HT-29 (cell line): ENCODE results near the gene HSD11B2. TPM values are rescaled to one million over a fixed set of nuclear protein-coding genes. Genes with fewer than 3 reads are reported as not detected.
"Not testable (repeated sequence)": the region's sequence is repeated elsewhere in the genome, so short reads cannot be mapped to it uniquely, and the experiment has no call there.

Experiments
- DNase-seq: peaks from one replicate; pipeline ENCODE4 v3.0.0-alpha.2; 2015; ENCODE audit warnings: low spot score
- total RNA-seq: library from RNA; depleted of rRNA; stranded (reverse); fragments of >200 nt; shearing (Covaris generic); gene quantifications from 2 replicates; pipeline ENCODE4 v1.2.3, GENCODE V29; 2014

The HSD11B2 gene
- total RNA-seq, 1 experiment from 2014 or later, result 23.2 TPM

- no peak for DNase-seq
Observed at GRCh38 chr16:67413978-67414911, 16.7 kb upstream of the HSD11B2 start.

DNA sequence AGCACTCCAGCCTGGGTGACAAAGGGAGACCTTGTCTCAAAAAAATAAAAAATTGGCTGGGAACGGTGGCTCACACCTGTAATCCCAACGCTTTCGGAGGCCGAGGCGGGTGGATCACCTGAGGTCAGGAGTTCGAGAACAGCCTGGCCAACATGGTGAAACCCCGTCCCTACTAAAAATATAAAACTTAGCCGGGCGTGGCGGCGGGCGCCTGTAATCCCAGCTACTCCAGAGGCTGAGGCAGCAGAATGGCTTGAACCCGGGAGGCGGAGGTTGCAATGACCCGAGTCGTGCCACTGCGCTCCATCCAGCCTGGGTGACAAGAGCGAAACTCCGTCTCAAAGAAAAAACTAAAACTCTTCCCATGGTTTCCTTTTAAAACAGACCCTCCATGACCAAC, 15.5 kb upstream of the HSD11B2 start:
- not testable (repeated sequence) for DNase-seq

DNA sequence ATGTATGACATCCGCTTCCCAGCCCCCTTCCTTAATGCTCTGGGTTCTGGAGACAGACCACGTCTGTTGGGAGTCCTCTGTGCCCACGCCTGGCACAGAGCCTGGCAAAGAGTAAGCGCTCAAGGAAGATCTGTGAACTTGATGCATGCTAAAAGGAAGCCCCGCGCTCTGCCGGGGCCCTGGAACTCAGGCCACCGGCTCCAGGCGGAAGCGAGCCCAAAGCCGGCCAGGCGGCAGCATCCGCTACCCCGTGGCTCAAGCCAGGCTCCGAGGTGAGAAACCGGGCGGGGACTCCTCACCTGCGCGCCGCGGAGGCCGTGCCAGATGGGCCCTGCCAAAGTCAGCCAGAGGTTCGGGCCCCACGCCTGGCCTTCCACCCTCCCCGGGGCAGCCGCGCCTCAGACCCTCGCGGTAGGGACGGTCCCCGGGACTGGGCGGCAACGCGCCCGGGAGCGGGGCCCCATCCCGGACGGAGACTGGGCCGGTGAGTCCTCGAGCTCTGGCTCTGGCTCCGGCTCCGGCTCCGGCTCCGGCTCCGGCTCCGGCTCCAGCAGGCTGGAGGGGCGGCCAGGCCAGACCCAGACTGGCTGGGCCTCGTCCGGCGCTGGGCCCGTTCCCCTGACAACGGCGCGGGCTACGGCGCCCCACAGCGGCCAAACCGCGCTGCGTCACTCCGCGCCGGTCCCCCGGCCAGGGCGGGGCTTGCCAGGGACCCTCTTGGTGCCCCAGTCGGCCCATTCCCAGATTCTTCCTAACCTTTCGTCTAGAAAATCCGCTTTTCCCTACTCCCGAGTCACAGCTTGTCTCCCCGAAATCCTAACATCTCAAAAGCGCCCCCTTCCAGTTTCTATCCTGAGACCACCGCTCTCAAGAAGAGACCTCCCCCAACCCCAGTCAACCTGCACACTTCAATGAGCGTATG, 14.8 kb upstream of the HSD11B2 start, which contains the start of gene ZDHHC1:
TSS of gene ZDHHC1 (minus strand) at position 606 of the 922 bp plus-strand sequence. CDS start 8,702 bp downstream, outside the sequence.
- peak; percentile 60 for DNase-seq

- no peak for DNase-seq
Observed at GRCh38 chr16:67417333-67418061, 13.4 kb upstream of the HSD11B2 start.

DNA sequence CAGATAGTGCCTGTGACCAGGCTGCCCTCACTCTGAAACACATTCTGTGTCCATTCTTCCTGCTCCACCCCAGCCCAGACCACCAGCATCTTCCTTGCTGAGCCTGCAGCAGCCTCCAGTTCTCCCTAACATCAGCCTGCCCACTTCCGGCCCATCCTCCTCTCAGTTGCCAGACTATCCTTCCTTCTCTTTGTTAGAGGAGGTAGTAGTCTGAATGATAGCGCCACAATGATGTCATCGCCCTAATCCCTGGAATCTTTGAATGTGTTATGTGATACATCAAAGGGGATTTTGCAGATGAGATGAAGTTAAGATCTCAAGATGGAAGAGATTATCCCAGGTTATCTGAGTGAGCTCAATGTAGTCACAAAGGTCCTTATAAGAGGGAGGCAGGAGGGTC, 11.4 kb upstream of the HSD11B2 start:
- DNase-seq, result no peak

DNA sequence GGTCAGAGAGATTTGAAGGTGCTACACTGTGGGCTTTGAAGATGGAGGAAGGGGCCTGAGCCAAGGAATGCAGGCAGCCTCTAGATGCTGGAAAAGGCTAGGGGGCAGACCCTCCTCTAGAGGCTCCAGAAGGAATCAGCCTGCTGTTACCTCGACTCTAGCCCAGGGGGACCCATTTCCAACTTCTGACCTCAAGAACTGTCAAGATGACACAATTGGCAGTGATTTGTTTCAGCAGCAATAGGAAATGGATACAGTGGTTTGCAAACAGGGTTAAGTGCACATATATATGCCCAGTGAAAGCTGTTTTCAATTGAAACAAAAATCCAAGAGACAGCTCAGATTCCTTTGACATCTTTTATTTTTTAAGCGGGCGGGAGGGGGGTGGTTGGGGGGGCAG, 11.0 kb upstream of the HSD11B2 start:
- DNase-seq, result no peak

DNA sequence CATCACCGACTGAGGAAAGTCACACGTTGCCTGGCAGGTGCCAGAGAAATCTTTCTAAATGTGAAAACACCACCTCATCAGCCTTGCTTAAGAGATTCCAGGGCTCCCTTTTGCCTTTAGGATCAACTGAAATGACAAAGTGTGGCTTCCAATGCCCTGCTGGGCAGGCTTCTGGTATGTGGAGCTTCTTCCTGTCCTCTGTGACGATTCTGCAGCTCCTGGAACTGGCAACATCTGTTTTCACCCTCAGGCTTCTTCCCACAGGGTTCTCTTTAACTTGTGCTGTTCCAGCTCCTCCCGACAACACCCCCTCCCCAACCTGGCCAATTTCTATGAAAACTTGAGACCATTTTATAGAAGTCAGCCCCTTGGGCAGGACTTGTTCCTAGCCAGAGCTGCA, 9.9 kb upstream of the HSD11B2 start:
- no peak for DNase-seq

DNA sequence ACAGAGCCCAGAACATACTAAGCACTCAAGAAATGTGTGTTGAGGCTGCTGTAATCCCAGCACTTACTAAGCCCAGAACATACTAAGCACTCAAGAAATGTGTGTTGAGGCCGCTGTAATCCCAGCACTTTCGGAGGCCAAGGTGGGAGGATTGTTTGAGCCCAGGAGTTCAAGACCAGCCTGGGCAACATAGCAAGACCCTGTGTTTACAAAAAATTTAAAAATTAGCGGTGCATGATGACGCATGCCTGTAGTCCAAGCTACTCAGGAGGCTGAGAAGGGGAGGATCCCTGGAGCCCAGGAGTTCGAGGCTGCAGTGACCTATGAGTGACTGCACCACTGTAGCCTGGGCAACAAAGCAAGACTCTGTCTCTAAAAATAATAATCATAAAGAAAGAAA, 7.9 kb upstream of the HSD11B2 start:
- DNase-seq, result no peak

DNA sequence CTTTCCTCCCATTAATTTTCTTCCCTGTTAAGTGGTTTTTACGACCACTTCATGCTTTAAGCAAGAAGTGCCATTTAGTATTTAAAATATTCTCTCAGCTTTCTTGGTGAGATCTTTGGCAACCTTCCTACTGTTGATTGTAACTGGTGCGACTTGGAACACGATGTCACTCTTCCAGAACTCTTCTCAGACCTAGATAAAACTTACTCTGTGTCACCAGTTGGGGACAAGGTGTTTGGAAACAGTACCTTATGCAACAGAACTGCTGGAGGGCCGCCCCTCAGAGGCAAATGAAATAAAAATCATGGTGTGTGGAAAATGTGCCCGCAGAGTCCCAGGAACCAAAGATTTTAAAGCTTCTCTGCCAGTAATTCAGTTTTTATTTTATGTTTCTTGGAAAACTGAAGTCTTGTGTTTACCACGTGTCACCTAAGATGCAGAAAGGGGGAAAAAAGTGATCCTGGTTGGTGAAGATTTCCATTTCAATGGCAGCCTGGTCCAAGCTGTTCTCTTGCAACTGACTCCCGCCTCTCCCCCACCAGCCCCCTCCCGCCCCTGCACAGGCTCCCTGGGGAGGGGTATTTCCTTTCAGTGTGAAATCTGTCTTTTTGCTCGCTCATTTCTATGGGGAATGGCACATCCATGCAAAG, 7.2 kb upstream of the HSD11B2 start:
- DNase-seq, result no peak

GRCh38 chr16:67424261-67424615, 6.7 kb upstream of the HSD11B2 start:
- DNase-seq, result no peak

GRCh38 chr16:67425061-67425460, 5.9 kb upstream of the HSD11B2 start:
- no peak for DNase-seq

- DNase-seq, result no peak
Observed at GRCh38 chr16:67425580-67425979, 5.3 kb upstream of the HSD11B2 start.

DNA sequence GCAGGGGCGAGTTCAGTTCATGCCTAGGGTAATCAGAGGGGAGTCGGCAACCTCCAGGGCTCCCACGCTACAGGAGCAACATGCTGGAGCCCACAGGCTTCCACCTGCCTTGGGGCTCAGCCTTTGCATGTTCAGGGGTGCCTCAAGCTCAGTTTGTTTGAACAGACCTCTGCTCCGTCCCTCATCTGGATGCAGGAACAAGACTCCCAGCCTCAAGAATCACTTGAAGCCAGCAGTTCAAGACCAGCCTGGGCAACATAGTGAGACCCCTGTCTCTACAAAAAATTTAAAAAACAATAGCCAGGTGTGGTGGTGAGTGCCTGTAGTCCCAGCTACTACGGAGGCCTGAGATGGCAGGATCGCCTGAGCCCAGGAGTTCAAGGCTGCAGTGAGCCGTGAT, 4.9 kb upstream of the HSD11B2 start:
- DNase-seq, result no peak

DNA sequence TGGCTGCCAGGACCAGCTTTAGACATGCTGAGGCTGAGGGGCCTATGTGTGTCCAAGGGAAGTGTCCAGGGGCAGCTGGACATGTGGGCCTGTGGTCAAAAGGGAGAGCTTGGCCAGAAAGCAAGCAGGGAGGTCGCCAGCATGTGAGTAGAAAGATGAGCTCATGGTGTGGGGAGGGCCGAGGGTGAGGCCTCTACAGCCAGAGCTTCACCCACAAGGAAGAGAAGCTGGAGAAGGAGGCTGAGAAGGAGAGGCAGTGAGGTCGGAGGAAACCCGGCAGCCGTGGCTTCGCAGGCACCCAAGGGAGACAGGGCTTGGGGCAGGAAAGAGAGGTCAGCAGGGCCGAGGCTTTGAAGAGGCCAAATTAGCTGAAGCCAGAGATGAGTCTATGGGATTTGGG, 4.0 kb upstream of the HSD11B2 start:
- no peak for DNase-seq

DNA sequence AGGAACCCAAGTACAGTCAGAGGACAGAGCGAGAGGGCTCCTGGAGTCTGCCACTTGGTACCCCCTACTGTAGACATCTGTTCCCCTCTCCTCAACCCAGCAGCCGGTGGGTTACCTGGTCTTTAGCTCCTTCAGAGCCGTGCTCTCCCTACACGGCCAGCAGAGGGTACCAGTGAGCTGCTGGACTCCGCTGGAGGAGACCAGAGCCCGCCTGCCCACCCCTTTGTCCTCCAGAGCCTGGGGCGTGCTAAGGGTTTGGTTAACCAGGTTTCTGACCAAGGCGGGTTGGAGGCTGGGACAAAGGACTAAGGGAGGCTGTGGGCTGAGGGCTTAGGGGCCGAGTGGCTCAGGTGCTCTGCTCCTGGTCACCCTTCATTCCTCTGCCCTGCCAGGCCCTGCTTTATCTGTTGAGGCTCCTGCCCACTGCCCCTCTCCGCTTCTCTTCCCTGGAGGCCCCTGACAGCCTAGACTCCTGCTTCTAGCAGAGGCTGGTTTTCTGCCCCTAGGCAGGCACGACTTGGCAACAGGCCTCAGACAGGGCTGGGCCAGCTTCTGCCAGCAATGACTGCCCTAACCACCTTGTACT, 2.7 kb upstream of the HSD11B2 start:
- peak; percentile 83 for DNase-seq

DNA sequence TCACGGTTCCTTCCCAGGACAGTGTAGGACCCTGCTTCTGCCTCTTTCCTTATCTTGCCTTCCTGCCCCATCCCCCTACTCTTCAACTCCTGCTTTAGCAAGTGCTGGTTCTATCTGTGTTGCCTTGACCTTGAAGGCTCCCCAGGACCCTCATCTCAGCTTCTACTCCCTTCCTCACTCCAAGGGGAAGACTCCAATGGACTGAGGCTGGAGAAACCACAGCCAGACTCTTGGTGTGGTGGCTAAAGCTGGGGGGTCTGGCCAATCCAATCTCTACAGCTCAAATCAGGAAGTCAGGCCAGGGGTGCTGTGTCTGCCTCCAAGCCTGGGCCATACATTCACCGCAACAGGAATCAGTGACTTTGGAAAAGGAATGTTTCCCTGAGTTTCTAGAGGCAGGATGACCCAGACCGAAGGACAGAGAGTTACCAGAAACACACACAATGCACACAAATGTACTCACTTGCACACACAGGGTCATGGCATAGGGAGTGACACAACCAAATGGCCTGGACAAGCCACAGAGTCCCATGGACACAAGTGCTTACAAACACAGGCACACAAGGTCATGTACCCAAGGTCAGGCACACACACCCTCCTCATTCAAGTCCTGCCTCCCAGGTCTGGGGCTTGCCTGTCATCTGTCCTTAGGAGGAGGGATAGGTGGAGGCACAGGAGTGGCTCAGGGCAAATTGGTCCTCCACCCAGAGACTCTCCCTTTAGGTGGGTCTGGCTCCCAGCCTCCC, 1.7 kb upstream of the HSD11B2 start:
- no peak for DNase-seq

DNA sequence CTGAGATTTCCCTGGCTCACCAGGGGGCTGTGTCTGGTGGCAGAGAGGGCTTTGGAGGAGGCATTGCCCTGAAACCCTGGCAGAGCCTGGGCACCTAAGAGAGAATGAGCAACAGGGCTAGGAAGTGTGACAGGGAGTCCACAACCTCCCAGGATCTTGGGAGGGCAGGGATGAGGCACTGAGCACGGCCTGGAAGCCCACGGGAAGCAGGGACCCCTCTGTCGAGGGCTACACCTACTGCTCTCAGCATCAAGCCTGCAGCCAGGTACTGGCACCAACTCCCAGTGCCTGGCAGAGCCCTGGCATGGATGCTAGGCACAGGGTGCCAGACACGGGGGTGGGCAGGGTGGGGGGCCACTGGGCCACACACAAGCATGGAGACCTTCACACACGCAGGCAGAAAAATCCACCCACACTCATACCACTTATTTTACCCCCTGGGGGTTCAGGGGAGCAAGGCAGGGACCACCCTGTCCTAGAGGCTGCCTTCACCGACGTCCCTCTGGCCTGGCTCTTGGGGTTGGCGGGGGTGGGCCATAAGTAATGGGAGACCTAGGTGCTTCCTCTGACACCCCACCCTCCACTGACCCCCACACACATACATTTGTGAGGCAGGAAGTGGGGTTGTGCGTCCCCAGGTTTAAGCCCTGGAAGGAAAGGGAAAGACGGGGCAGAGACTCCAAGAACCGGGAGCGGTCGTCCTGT, 970 bp upstream of the HSD11B2 start:
- DNase-seq, result no peak

DNA sequence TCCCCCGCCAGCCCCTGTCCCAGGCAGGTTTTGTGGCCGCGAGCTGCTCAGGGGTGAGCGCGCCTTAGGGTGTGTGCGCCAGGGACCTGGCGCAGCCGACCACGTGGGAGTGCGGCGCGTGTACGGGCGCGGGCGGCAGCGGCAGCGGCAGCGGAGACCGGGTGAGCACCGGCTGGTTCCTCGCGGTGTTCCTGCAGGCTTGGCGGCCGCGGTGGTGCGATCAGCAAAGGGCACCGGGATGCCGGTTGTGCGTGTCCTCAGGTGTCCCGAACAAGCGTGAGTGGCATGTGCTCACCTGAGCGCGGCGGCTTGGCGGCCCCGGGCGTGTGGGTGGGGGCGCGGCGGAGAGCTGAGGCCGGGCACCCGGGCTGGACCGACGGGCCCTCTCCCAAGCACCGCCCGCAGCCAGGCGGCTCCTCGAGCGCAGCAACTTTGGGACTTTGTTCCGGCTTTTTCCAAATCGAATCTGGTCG, 381 bp upstream of the HSD11B2 start:
- peak; percentile 38 for DNase-seq

GRCh38 chr16:67431775-67432505, 1.0 kb downstream of the HSD11B2 start:
- no peak for DNase-seq
